NCI-H82 treated with DMSO at 0.1 percent for 48 hours (cell line): ENCODE data around the gene NOC3L.

Experiments used
- DNase-seq: peaks from one replicate; lab custom pipeline; 2025; ENCODE audit not compliant: unreplicated experiment; lab: John Stamatoyannopoulos, UW

NOC3L gene

GRCh38 chr10:94303929-94304328 is 58.8 kb downstream of the NOC3L start:
- no peak for DNase-seq

GRCh38 chr10:94300042-94300441 is 62.7 kb downstream of the NOC3L start:
- DNase-seq: no peak

GRCh38 chr10:94299417-94299816 is 63.3 kb downstream of the NOC3L start:
- no peak for DNase-seq

GRCh38 chr10:94294168-94294567 is 68.6 kb downstream of the NOC3L start:
- DNase-seq: no peak

GRCh38 chr10:94293354-94293753 is 69.4 kb downstream of the NOC3L start:
- no peak for DNase-seq

- DNase-seq: no peak
These were observed 70.2 kb downstream of the NOC3L start for GRCh38 chr10:94292434-94293090.

GRCh38 chr10:94288361-94289101 is 74.2 kb downstream of the NOC3L start:
- no peak for DNase-seq

- DNase-seq: no peak
These were observed 75.4 kb downstream of the NOC3L start for GRCh38 chr10:94287336-94287735.

GRCh38 chr10:94286901-94287300 is 75.8 kb downstream of the NOC3L start:
- DNase-seq: no peak

- no peak for DNase-seq
These were observed 77.5 kb downstream of the NOC3L start for GRCh38 chr10:94285271-94285670.
